Stomach smooth muscle (tissue), 2 donors: ENCODE measurements around the gene UGT1A4.

ENCODE experiments used
- H3K27ac ChIP-seq: one replicate; pipeline ENCODE4 v1.7.0; 2013; ENCODE audit warnings: mild to moderate bottlenecking, low read length, inconsistent platforms
- H3K27me3 ChIP-seq, 2 donors: one replicate each; pipeline ENCODE4 v1.7.0; 2013; ENCODE audit warnings: low read length in 2 of 2; ENCODE audit not compliant: insufficient read depth in 2 of 2, control insufficient read depth in 1 of 2
- H3K36me3 ChIP-seq, 2 donors: one replicate each; pipeline ENCODE4 v1.7.0; 2013; ENCODE audit warnings: low read length in 2 of 2; ENCODE audit not compliant: control insufficient read depth in 2 of 2, insufficient read depth in 2 of 2
- H3K4me1 ChIP-seq: one replicate; pipeline ENCODE4 v1.7.0; 2013; ENCODE audit warnings: low read length; ENCODE audit not compliant: control insufficient read depth, insufficient read depth
- H3K4me3 ChIP-seq, 2 donors: one replicate each; pipeline ENCODE4 v1.7.0; 2013; ENCODE audit warnings: low read length in 2 of 2
- H3K9ac ChIP-seq, 2 donors: one replicate each; pipeline ENCODE4 v1.7.0; 2013; ENCODE audit warnings: low read length in 2 of 2, mild to moderate bottlenecking in 1 of 2
- H3K9me3 ChIP-seq, 2 donors: one replicate each; pipeline ENCODE4 v1.7.0; 2013; ENCODE audit warnings: low read length in 2 of 2; ENCODE audit not compliant: control insufficient read depth in 2 of 2
- donor health status: healthy.
- donor health status: Pancreatic carcinoma.

The UGT1A4 gene

GRCh38 chr2:233718552-233718951 lies at the start of gene UGT1A4:
Gene UGT1A4 (plus strand): TSS chr2:233718736. CDS start chr2:233718821, 85 bp downstream.
- Histone ChIP-seq H3K4me1 (no peaks in the 10 kb centered on the region), H3K9ac (no peak within 1 kb of the TSS), H3K9me3 (no peaks in the 10 kb centered on the region), H3K27ac (no peak within 1 kb of the TSS), H3K27me3 (peaks cover 5 to 6% of the 10 kb centered on the region in 2 donors), H3K36me3 (no peaks in the 10 kb centered on the region), H3K4me3 (no peak within 1 kb of the TSS)

- Histone ChIP-seq H3K9me3 (peaks cover 0 to 2% of the 10 kb centered on the region in 2 donors), H3K27me3 (no peaks in the 10 kb centered on the region), H3K9ac (no peak within 1 kb of the TSS), H3K27ac (no peak within 1 kb of the TSS), H3K4me1 (no peaks in the 10 kb centered on the region), H3K36me3 (no peaks in the 10 kb centered on the region), H3K4me3 (no peak within 1 kb of the TSS)
Measured at GRCh38 chr2:233671290-233672161, 47.0 kb upstream of the UGT1A4 start, which contains the start of gene UGT1A9. Gene UGT1A9 (plus strand): TSS chr2:233671898. CDS start chr2:233671935, 37 bp downstream.

GRCh38 chr2:233672886-233673285 lies 45.6 kb upstream of the UGT1A4 start:
- Histone ChIP-seq H3K27me3 (no peaks in the 10 kb centered on the region), H3K27ac (no peak overlapping the region), H3K4me1 (no peaks in the 10 kb centered on the region), H3K4me3 (no peak overlapping the region), H3K9ac (no peak overlapping the region), H3K9me3 (peaks cover 0 to 2% of the 10 kb centered on the region in 2 donors), H3K36me3 (no peaks in the 10 kb centered on the region)

GRCh38 chr2:233673896-233674295 lies 44.6 kb upstream of the UGT1A4 start:
- Histone ChIP-seq H3K4me3 (no peak overlapping the region), H3K4me1 (no peaks in the 10 kb centered on the region), H3K27ac (no peak overlapping the region), H3K9ac (no peak overlapping the region), H3K27me3 (no peaks in the 10 kb centered on the region), H3K36me3 (no peaks in the 10 kb centered on the region), H3K9me3 (peaks cover 0 to 2% of the 10 kb centered on the region in 2 donors)

GRCh38 chr2:233674314-233674713 lies 44.2 kb upstream of the UGT1A4 start:
- Histone ChIP-seq H3K4me3 (no peak overlapping the region), H3K4me1 (no peaks in the 10 kb centered on the region), H3K9ac (no peak overlapping the region), H3K27ac (no peak overlapping the region), H3K9me3 (peaks cover 0 to 2% of the 10 kb centered on the region in 2 donors), H3K27me3 (no peaks in the 10 kb centered on the region), H3K36me3 (no peaks in the 10 kb centered on the region)

GRCh38 chr2:233674995-233675394 lies 43.5 kb upstream of the UGT1A4 start:
- no peak overlapping the region for H3K9ac ChIP-seq
- H3K4me3 ChIP-seq = no peak overlapping the region
- no peaks in the 10 kb centered on the region for H3K36me3 ChIP-seq
- no peaks in the 10 kb centered on the region for H3K4me1 ChIP-seq
- H3K9me3 ChIP-seq = peaks cover 0 to 2% of the 10 kb centered on the region in 2 donors
- no peaks in the 10 kb centered on the region for H3K27me3 ChIP-seq
- no peak overlapping the region for H3K27ac ChIP-seq

- peaks cover 0 to 2% of the 10 kb centered on the region in 2 donors for H3K9me3 ChIP-seq
- no peak overlapping the region for H3K9ac ChIP-seq
- H3K27ac ChIP-seq = no peak overlapping the region
Measured at GRCh38 chr2:233676046-233676445, 42.5 kb upstream of the UGT1A4 start.

GRCh38 chr2:233679196-233679595 lies 39.3 kb upstream of the UGT1A4 start:
- peaks cover 0 to 2% of the 10 kb centered on the region in 2 donors for H3K27me3 ChIP-seq
- H3K4me3 ChIP-seq = no peak overlapping the region
- no peaks in the 10 kb centered on the region for H3K36me3 ChIP-seq
- H3K9ac ChIP-seq = no peak overlapping the region
- no peaks in the 10 kb centered on the region for H3K4me1 ChIP-seq
- H3K27ac ChIP-seq = no peak overlapping the region
- H3K9me3 ChIP-seq = peaks cover 0 to 2% of the 10 kb centered on the region in 2 donors

More at GRCh38 chr2:233676046-233676445, 42.5 kb upstream of the UGT1A4 start:
- no peak overlapping the region for H3K4me3 ChIP-seq
- no peaks in the 10 kb centered on the region for H3K4me1 ChIP-seq
- H3K27me3 ChIP-seq = peaks cover 0 to 2% of the 10 kb centered on the region in 2 donors
- H3K36me3 ChIP-seq = no peaks in the 10 kb centered on the region

GRCh38 chr2:233680361-233681045 lies 38.0 kb upstream of the UGT1A4 start:
- H3K9me3 ChIP-seq = no peaks in the 10 kb centered on the region
- no peaks in the 10 kb centered on the region for H3K36me3 ChIP-seq
- no peaks in the 10 kb centered on the region for H3K4me1 ChIP-seq
- no peak overlapping the region for H3K4me3 ChIP-seq
- H3K9ac ChIP-seq = no peak overlapping the region
- H3K27me3 ChIP-seq = peaks cover 0 to 2% of the 10 kb centered on the region in 2 donors
- no peak overlapping the region for H3K27ac ChIP-seq

GRCh38 chr2:233681521-233682099 lies 36.9 kb upstream of the UGT1A4 start, which contains the start of gene UGT1A7:
Gene UGT1A7 (plus strand): TSS chr2:233681901. CDS start chr2:233681938, 37 bp downstream.
- Histone ChIP-seq H3K27me3 (peaks cover 0 to 2% of the 10 kb centered on the region in 2 donors), H3K9ac (no peak within 1 kb of the TSS), H3K4me1 (no peaks in the 10 kb centered on the region), H3K9me3 (no peaks in the 10 kb centered on the region), H3K27ac (no peak within 1 kb of the TSS), H3K4me3 (no peak within 1 kb of the TSS), H3K36me3 (no peaks in the 10 kb centered on the region)
